HEK293T (cell line): Measurements from ENCODE around the gene SLC44A3.

Experiments used
- BHLHE40 ChIP-seq: fragments of 450-650 bp; IDR thresholded peaks from 2 replicates; pipeline ENCODE4 v1.6.1; 2016; ENCODE audit warnings: mild to moderate bottlenecking, moderate library complexity, borderline replicate concordance
- CTBP1 ChIP-seq: fragments of 450-650 bp; IDR thresholded peaks from 2 replicates; pipeline ENCODE4 v1.6.1; 2016; ENCODE audit warnings: borderline replicate concordance
- ELF4 ChIP-seq: fragments of 450-650 bp; IDR thresholded peaks from 2 replicates; pipeline ENCODE4 v1.6.1; 2017; ENCODE audit warnings: antibody characterized with exemption
- FOXA1 ChIP-seq: fragments of 450-650 bp; IDR thresholded peaks from 2 replicates; pipeline ENCODE4 v1.6.1; 2016; ENCODE audit warnings: mild to moderate bottlenecking
- FOXK2 ChIP-seq: fragments of 450-650 bp; IDR thresholded peaks from 2 replicates; pipeline ENCODE4 v1.6.1; 2016; ENCODE audit warnings: mild to moderate bottlenecking
- FOXM1 ChIP-seq: fragments of 450-650 bp; IDR thresholded peaks from 2 replicates; pipeline ENCODE4 v1.6.1; 2017; ENCODE audit warnings: mild to moderate bottlenecking, borderline replicate concordance
- HDGF ChIP-seq: fragments of 450-650 bp; IDR thresholded peaks from 2 replicates; pipeline ENCODE4 v1.6.1; 2017; ENCODE audit warnings: antibody characterized with exemption, borderline replicate concordance
- L3MBTL2 ChIP-seq: fragments of 450-650 bp; conservative IDR thresholded peaks from 2 replicates; pipeline ENCODE4 v1.6.1; 2016; ENCODE audit warnings: mild to moderate bottlenecking
- LEF1 ChIP-seq: fragments of 450-650 bp; IDR thresholded peaks from 2 replicates; pipeline ENCODE4 v1.6.1; 2017; ENCODE audit warnings: mild to moderate bottlenecking, borderline replicate concordance
- NFRKB ChIP-seq: fragments of 450-650 bp; IDR thresholded peaks from 2 replicates; pipeline ENCODE4 v1.6.1; 2016; ENCODE audit warnings: mild to moderate bottlenecking, moderate library complexity
- ZNF384 ChIP-seq: fragments of 450-650 bp; IDR thresholded peaks from 2 replicates; pipeline ENCODE4 v1.6.1; 2016

DNA sequence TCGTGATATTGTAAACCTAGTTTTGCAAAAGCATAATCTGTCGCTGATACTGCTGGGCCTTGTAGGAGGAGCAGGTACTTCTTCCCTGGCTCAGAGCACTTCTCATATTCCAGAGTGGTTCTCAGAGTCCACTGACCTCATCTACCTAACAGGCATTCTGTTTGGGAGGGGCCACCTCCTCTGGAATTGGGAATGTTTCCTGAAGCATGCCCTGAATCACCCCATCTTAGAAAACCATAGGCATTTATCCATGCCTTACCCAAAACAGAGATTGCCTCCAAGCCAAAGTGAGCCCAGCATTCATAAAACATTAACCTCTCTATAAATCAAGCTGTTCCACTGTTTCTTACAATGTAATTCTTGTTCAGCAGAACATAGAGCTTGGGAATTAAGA is 35.1 kb downstream of the SLC44A3 start:
- no peak for TF ChIP-seq L3MBTL2
- TF ChIP-seq FOXM1 = no peak
- no peak for TF ChIP-seq FOXK2
- no peak for TF ChIP-seq BHLHE40
- no peak for TF ChIP-seq ELF4
- TF ChIP-seq CTBP1 = no peak
- TF ChIP-seq ZNF384 = no peak
- TF ChIP-seq FOXA1 = no peak
- TF ChIP-seq HDGF = no peak
- no peak for TF ChIP-seq NFRKB
- TF ChIP-seq LEF1 = no peak
